Measurements from ENCODE around the gene ASMTL. TPM values are rescaled to one million over a fixed set of nuclear protein-coding genes. Genes with fewer than 3 reads are reported as not detected.
"Not testable (repeated sequence)": the region's sequence is repeated elsewhere in the genome, so short reads cannot be mapped to it uniquely, and the experiment has no call there.

The ASMTL gene
- total RNA-seq, 1 experiment from 2014 or later = 26.4 TPM

DNA sequence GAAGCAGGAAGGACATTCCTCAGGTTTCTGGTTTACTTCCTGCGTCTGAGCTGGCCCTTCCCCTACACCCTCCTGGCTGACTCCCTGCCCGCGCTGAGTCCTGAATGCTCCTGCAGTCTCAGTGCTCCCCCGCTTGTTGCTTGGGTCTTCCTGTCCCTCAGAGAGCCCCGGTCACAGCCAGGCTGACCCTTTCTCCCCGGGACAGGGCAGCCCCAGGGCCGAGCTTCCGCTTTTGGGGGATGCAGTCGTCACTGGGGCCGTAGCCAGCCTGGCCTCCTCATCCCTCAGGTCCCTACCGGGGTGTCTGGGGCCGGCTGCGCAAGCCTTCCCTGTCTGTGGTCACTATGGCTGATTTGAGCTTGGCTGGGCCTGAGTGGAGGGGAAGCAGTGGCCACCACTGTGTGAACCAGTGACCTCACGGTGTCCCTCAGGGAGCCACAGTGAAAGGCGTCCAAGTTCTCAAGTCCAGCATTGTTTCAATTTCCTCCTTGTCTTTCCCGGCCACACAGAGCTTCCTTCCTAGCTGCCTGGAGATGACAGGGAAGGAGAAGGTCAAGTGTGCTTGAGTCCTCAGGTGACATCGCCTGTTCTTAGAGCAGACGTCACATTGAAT lies 34.1 kb upstream of the ASMTL start:
- Histone ChIP-seq H3K4me3 (no peak overlapping the region), H3K27me3 (no peaks in the 10 kb centered on the region), H3K4me1 (no peaks in the 10 kb centered on the region; the same call in 1 of the 2 replicates), H3K36me3 (no peaks in the 10 kb centered on the region), H3K27ac (no peak overlapping the region), H3K9me3 (replicated peaks) (no peaks in the 10 kb centered on the region)
- DNase-seq = no peak

DNA sequence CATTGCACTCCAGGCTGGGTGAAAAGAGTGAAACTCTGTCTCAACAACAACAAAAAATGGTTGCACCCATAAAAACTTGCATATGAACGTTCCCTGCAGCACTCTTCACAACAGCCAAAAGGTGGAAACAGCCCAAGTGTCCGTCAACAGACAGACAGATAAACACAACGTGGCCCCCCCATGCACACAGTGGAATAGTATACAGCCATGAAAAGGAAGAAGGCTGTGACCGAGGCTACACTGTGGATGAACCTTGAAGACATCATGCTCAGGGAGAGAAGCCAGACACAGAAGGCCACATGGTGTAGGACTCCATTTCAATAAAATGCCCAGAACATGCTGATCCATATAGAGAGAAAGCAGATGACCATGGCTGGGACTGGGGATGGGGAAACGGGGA lies 33.5 kb upstream of the ASMTL start:
- H3K9me3 ChIP-seq (replicated peaks) = no peaks in the 10 kb centered on the region
- no peaks in the 10 kb centered on the region for H3K27me3 ChIP-seq
- H3K36me3 ChIP-seq = no peaks in the 10 kb centered on the region
- peaks cover 5% of the 10 kb centered on the region for H3K4me1 ChIP-seq
- no peak overlapping the region for H3K27ac ChIP-seq
- no peak overlapping the region for H3K4me3 ChIP-seq
- DNase-seq = no peak

DNA sequence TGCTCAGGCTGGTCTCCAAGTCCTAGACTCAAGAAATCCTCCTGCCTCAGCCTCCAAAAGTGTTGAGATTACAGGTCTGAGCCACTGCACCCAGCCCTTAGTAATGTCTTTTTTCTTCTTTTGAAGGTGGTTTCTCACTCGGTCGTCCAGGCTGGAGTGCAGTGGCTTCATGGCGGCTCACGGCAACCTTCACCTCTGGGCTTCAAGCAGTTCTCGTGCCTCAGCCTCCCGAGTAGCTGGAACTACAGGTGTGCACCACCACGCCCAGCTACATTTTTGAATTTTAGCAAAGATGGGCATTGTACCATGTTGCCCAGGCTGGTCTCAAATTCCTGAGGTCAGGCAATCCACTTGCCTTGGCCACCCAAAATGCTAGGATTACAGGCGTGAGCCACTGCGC lies 32.3 kb upstream of the ASMTL start:
- DNase-seq = no peak
- Histone ChIP-seq H3K9me3 (replicated peaks) (no peaks in the 10 kb centered on the region), H3K27me3 (no peaks in the 10 kb centered on the region), H3K4me1 (peaks cover 5% of the 10 kb centered on the region), H3K27ac (no peak overlapping the region), H3K36me3 (no peaks in the 10 kb centered on the region), H3K4me3 (no peak overlapping the region)

DNA sequence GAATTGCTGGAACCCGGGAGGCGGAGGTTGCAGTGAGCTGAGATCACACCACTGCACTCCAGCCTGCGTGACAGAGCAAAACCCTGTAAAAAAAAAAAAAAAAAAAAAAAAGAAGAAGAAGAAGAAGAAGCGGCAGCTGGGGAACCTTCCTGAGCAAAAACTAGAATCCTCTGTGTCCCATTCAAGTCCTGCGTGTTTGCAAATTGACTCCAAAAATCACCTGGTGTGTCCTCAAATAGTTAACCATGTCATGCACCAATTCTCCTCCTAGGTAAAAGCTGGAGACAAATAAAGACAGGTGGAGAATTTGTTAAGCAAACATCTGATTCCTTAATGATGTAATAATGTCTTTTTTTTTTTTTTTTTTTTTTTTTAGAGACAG lies 31.9 kb upstream of the ASMTL start:
- no peak overlapping the region for H3K4me3 ChIP-seq
- peaks cover 5% of the 10 kb centered on the region for H3K4me1 ChIP-seq
- H3K27ac ChIP-seq = no peak overlapping the region
- no peak for DNase-seq
- H3K27me3 ChIP-seq = no peaks in the 10 kb centered on the region
- no peaks in the 10 kb centered on the region for H3K9me3 ChIP-seq (replicated peaks)
- H3K36me3 ChIP-seq = no peaks in the 10 kb centered on the region

DNA sequence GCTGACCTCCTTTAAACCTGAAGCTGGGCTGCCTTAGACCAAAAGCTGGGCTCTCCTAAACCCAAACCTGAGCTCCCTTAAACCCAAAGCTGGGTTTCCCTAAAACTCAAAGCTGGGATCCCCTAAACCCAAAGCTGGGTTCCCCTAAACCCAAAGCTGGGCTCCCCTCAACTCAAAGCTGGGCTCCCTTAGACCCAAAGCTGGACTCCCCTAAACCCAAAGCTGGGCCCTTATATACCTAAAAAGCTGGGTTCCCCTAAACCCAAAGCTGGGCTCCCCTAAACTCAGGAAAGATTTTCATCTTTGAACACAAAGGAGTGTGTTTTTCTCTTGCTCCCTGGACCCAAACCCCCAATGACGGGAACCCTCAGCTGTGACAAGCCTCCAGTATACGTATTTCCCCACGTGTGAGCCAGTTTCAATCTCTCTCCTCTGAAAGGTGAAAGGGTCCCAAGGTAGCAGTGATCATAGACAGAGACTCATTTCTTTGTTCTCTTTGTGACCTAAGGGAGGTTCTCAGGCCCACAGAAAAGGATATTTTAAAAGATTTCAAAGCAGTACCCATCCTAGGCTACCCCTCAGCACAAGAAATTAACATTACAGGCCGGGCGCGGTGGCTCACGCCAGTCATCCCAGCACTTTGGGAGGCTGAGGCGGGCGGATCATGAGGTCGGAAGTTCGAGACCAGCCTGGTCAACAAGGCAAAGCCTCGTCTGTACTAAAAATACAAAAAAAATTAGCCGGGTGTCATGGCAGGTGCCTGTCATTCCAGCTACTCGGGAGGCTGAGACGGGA lies 31.3 kb upstream of the ASMTL start:
- Histone ChIP-seq H3K4me1 (peaks cover 5% of the 10 kb centered on the region), H3K27ac (no peak overlapping the region), H3K9me3 (replicated peaks) (0 out of 2 replicates have a peak, but pooled peaks cover 2% of the 10 kb centered on the region), H3K4me3 (no peak overlapping the region), H3K27me3 (no peaks in the 10 kb centered on the region), H3K36me3 (no peaks in the 10 kb centered on the region)
- DNase-seq = no peak

DNA sequence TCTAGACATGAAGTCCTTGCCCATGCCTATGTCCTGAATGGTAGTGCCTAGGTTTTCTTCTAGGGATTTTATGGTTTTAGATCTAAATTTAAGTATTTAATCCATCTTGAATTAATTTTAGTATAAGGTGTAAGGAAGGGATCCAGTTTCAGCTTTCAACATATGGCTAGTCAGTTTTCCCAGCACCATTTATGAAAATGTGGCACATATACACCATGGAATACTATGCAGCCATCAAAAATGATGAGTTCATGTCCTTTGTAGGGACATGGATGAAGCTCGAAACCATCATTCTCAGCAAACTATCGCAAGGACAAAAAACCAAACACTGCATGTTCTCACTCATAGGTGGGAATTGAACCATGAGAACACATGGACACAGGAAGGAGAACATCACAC lies 29.8 kb upstream of the ASMTL start:
- not testable (repeated sequence) for H3K36me3 ChIP-seq; H3K4me1 ChIP-seq; H3K27me3 ChIP-seq; H3K9me3 ChIP-seq (replicated peaks); DNase-seq
- Histone ChIP-seq H3K27ac (peak overlapping the region; percentile 94), H3K4me3 (peak overlapping the region; percentile 55)

DNA sequence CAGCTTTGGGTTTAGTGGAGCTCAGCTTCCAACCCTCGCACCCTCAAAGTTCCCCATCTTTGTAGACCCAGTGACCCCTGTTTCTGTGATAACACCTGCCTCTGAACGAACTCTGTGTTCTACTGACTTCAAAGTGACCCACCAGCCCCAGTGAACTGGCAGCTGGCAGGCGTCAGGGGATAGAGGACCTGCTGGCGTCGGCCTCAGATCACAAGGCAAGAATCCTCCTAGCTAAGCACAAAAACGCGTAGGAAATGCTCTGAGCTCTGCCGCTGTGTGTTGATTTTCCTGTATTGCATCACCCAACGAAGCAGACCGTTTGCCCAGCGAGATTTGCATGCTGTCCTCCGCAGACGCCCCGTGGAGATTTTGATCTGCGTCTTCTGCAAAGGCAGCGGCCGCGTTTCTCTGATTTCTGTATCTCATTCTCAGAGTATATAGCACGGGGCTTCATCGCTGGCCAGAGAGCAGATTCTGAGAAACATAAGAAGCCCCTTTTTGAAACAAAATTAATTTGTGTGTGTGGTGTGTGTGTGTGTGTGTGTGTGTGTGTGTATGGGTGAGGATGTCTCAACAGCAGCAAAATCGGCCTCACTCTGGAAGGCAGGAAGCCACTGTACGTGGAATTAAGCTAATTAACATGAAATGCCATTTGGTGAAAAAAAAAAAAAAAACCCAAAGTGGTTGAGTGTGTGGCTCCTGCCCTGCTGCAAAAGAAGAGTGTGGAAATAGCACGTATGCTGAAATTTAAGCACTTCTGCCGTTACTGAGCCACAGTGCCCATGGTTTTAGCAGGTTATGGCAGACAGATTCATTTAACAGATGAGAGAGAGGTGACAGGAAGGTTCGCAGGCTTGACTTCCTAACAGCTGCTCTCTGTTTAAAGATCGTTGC lies 29.2 kb upstream of the ASMTL start:
- H3K27ac ChIP-seq = peak overlapping the region; percentile 94
- peak; percentile 81 to 87 for DNase-seq

DNA sequence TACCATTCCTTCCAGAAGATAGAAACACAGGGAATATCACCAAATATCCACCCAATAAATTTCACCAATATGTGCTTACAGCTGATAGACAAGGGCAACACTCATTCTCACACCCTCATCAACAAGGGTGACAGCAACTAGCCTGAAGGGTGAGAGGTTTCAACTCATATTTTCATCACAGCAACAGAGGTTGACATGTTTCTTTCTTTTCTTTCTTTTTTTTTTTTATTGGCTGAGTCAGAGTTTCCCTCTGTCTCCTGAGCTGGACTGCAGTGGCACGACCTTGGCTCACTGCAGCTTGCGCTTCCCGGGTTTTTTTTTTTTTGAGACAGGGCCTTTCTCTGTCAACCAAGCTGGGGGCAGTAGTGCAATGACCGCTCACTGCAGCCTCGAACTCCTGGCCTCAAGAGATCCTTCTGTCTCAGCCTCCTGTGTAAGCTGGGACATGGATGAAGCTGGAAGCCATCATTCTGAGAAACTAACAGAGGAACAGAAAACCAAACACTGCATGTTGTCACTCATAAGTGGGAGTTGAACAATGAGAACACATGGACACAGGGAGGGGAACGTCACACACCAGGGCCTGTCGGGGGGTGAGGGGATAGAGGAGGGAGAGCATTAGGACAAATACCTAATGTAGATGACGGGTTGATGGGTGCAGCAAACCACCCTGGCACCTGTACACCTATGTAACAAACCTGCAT lies 27.5 kb upstream of the ASMTL start:
- no peak for DNase-seq
- Histone ChIP-seq H3K27me3 (no peaks in the 10 kb centered on the region), H3K27ac (no peak overlapping the region), H3K9me3 (replicated peaks) (0 out of 2 replicates have a peak, but pooled peaks cover 2% of the 10 kb centered on the region), H3K4me1 (peaks cover 5% of the 10 kb centered on the region), H3K4me3 (no peak overlapping the region), H3K36me3 (no peaks in the 10 kb centered on the region)

More for the DNA sequence above, 29.2 kb upstream of the ASMTL start:
- H3K9me3 ChIP-seq (replicated peaks) = 0 out of 2 replicates have a peak, but pooled peaks cover 2% of the 10 kb centered on the region
- no peaks in the 10 kb centered on the region for H3K36me3 ChIP-seq
- H3K27me3 ChIP-seq = no peaks in the 10 kb centered on the region
- H3K4me1 ChIP-seq = peaks cover 5% of the 10 kb centered on the region
- peak overlapping the region; percentile 55 for H3K4me3 ChIP-seq

DNA sequence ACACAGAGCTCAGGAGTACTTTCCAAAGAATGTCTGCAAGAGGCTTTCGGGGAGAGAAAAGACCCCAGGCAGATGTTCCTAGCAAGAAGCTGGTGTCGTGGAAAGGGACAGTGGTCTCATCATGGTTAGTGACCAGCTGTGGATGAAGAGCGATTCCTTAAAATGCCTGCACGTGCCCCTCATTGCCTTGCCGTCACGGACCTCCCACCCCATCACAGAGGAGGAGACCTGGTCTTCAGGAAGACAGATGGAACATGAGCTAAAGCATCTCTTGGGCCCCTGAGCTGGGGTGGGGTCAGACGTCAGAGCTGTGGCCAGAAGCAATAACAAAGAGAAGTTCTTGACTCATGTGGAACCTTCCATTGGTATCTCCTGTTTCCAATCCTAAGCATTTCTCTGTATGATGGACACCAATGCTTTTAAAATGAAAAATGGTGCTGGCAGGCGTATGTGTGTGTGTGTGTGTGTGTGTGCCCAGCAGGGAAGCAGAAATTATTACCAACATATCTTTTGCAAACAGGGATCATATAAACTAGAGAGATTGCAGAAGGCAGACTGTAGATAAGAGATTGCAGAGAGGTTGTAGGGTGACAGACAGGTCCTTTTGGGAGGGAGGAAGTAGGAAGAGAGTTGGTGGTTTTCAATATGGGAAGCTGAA lies 25.2 kb upstream of the ASMTL start:
- Histone ChIP-seq H3K9me3 (replicated peaks) (0 out of 2 replicates have a peak, but pooled peaks cover 2% of the 10 kb centered on the region), H3K36me3 (no peaks in the 10 kb centered on the region), H3K27me3 (no peaks in the 10 kb centered on the region), H3K4me3 (no peak overlapping the region), H3K4me1 (peaks cover 5% of the 10 kb centered on the region), H3K27ac (no peak overlapping the region)
- DNase-seq = no peak

DNA sequence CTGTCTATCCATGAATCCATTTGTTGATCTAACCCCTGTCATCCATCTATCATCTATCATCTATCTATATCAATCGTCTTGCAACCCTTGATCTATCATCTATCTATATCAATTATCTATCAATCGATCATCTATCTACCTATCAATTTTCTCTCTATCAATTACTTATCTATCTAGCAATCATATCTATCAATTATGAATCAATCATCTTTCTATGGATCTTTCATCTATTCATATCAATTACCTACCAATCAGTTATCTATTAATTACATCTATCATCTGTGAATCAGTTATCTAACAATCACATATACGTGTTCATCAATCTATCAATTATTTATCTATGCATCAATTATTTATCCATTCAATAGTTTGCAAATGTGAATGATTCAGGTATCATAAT lies 24.5 kb upstream of the ASMTL start:
- Histone ChIP-seq H3K4me1 (peaks cover 5% of the 10 kb centered on the region), H3K27ac (no peak overlapping the region), H3K9me3 (replicated peaks) (0 out of 2 replicates have a peak, but pooled peaks cover 2% of the 10 kb centered on the region), H3K27me3 (no peaks in the 10 kb centered on the region), H3K4me3 (no peak overlapping the region), H3K36me3 (no peaks in the 10 kb centered on the region)
- DNase-seq = no peak

DNA sequence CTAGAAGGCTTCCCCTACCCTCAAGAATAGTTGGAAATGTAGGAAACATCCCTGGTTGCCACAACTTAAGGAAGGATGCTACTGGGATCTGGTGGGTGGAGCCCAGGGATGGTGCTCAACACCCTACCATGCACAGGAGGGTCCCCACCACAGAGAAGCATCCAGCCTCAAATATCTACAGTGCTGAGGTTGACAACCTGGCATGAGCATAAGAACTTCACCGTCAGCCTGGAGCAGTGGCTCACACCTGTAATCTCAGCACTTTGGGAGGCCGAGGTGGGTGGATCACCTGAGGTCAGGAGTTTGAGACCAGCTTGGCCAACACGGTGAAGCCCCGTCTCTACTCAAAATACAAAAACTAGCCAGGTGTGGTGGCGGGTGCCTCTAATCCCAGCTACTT lies 24.0 kb upstream of the ASMTL start:
- Histone ChIP-seq H3K4me1 (peaks cover 9% of the 10 kb centered on the region), H3K27ac (no peak overlapping the region), H3K36me3 (no peaks in the 10 kb centered on the region), H3K27me3 (no peaks in the 10 kb centered on the region), H3K9me3 (replicated peaks) (0 out of 2 replicates have a peak, but pooled peaks cover 2% of the 10 kb centered on the region), H3K4me3 (no peak overlapping the region)
- DNase-seq = no peak

DNA sequence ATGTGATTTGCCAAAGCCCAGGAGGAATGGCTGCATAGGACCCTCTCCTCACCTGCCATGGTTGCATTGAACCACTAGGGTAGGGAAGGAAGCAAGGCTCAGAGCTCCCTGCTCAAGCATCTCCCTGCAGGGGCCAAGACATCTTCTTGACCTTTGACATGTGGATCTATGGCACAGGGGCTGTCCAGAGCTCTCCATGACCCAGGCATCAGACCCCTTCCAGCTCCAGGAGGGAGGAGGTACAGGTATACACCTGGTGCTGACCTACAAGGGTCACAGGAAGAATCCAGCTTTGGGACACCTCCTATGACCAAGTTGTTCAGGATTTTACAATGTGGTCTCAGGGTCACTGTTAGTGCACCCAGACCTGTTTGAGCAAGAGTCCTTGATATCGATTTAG lies 23.2 kb upstream of the ASMTL start:
- Histone ChIP-seq H3K36me3 (no peaks in the 10 kb centered on the region), H3K27me3 (no peaks in the 10 kb centered on the region), H3K27ac (no peak overlapping the region), H3K4me3 (no peak overlapping the region), H3K4me1 (peaks cover 8% of the 10 kb centered on the region), H3K9me3 (replicated peaks) (0 out of 2 replicates have a peak, but pooled peaks cover 2% of the 10 kb centered on the region)
- DNase-seq = no peak

DNA sequence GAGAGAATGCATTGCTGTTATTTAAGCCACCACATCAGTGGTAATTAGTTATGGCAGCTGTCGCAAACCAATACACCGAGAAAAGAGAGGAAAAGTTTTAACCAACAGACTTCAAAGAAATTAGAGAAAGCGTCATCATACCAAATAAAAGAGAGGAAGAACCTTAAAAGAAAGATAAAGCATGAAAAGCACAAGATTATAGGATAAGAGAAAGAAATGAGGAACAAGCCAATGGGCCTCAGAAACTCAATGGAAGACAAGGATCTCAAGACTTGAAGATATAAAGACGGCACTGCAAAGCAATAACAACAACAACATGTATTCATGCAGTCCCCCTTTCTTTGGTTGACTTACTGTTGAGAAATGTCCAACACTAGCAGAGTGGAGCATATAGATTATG lies 22.8 kb upstream of the ASMTL start:
- no peak for DNase-seq
- Histone ChIP-seq H3K27ac (no peak overlapping the region), H3K9me3 (replicated peaks) (0 out of 2 replicates have a peak, but pooled peaks cover 2% of the 10 kb centered on the region), H3K4me1 (peaks cover 8% of the 10 kb centered on the region), H3K27me3 (no peaks in the 10 kb centered on the region), H3K4me3 (no peak overlapping the region), H3K36me3 (no peaks in the 10 kb centered on the region)

DNA sequence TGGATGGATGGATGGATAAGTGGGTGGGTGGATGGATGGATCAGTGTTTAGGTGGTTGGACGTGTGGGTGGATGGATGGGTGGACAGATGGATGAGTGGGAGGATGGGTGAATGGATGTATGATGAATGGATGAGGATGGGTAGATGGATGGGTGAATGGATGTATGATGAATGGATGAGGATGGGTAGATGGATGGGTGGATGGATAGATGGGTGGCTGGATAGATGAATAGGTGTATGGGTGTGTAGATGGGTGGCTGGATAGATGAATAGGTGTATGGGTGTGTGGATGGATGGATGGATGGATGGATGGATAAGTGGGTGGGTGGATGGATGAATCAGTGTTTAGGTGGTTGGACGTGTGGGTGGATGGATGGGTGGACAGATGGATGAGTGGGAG lies 21.9 kb upstream of the ASMTL start:
- H3K36me3 ChIP-seq; H3K4me1 ChIP-seq; H3K9me3 ChIP-seq (replicated peaks); DNase-seq; H3K27ac ChIP-seq; H3K4me3 ChIP-seq; H3K27me3 ChIP-seq: not testable (repeated sequence)
